Loucy (cell line): Measurements from ENCODE around the gene AQP5.

Source experiments
- H2AFZ ChIP-seq: fragments of 200-600 bp; sonication (generic); 2 replicates; pipeline ENCODE4 v1.6.0; 2016; ENCODE audit warnings: antibody characterized with exemption, mild to moderate bottlenecking, low read length, moderate library complexity
- H3F3A ChIP-seq: fragments of 200-600 bp; 2 replicates; pipeline ENCODE4 v1.6.0; 2016; ENCODE audit warnings: antibody characterized with exemption, low read depth, mild to moderate bottlenecking
- H3K27me3 ChIP-seq: fragments of 200-600 bp; sonication (generic); 2 replicates; pipeline ENCODE4 v1.6.1; 2014; ENCODE audit warnings: low read length, mild to moderate bottlenecking; ENCODE audit not compliant: insufficient read depth, poor library complexity, severe bottlenecking
- H3K36me3 ChIP-seq: fragments of 200-600 bp; sonication (generic); 2 replicates; pipeline ENCODE4 v1.6.1; 2016; ENCODE audit warnings: low read length; ENCODE audit not compliant: insufficient read depth
- H3K4me1 ChIP-seq: fragments of 200-600 bp; sonication (generic); 2 replicates; pipeline ENCODE4 v1.5.1; 2014; ENCODE audit warnings: low read length, mild to moderate bottlenecking; ENCODE audit not compliant: insufficient read depth, poor library complexity, severe bottlenecking
- H3K4me2 ChIP-seq: fragments of 200-600 bp; sonication (generic); 2 replicates; pipeline ENCODE4 v1.6.0; 2014; ENCODE audit warnings: antibody characterized with exemption, low read length, low read depth, mild to moderate bottlenecking; ENCODE audit not compliant: poor library complexity, severe bottlenecking
- H3K4me3 ChIP-seq: fragments of 200-600 bp; sonication (generic); 2 replicates; pipeline ENCODE4 v1.5.1; 2014; ENCODE audit warnings: low read length, mild to moderate bottlenecking, mixed read lengths; ENCODE audit not compliant: poor library complexity, severe bottlenecking
- H3K79me2 ChIP-seq: fragments of 200-600 bp; sonication (generic); 2 replicates; pipeline ENCODE4 v1.6.1; 2014; ENCODE audit warnings: low read length; ENCODE audit not compliant: insufficient read depth
- H3K9ac ChIP-seq: fragments of 200-600 bp; sonication (generic); 2 replicates; pipeline ENCODE4 v1.6.0; 2014; ENCODE audit warnings: mild to moderate bottlenecking, low read depth, low read length, moderate library complexity; ENCODE audit not compliant: poor library complexity, severe bottlenecking
- H3K9me2 ChIP-seq: fragments of 200-600 bp; sonication (generic); replicated peaks from 2 replicates; pipeline ENCODE4 v1.6.1; 2016; ENCODE audit warnings: low read depth, low read length, mixed read lengths
- H3K9me3 ChIP-seq: fragments of 200-600 bp; sonication (generic); 2 replicates; pipeline ENCODE4 v1.6.1; 2014; ENCODE audit warnings: mild to moderate bottlenecking, antibody characterized with exemption, low read length, low read depth; ENCODE audit not compliant: insufficient read depth
- H4K20me1 ChIP-seq: fragments of 200-600 bp; sonication (generic); 2 replicates; pipeline ENCODE4 v1.6.0; 2014; ENCODE audit warnings: antibody characterized with exemption, low read length, mild to moderate bottlenecking; ENCODE audit not compliant: insufficient read depth, poor library complexity, severe bottlenecking
- EZH2phosphoT487 ChIP-seq: fragments of 200-600 bp; IDR thresholded peaks from 2 replicates; pipeline ENCODE4 v1.6.1; 2018; ENCODE audit warnings: antibody characterized with exemption, mild to moderate bottlenecking, moderate library complexity, borderline replicate concordance
- TF ChIP-seq, protein P1 (sequence below): fragments of 200-600 bp; sonication (generic); conservative IDR thresholded peaks from 2 replicates; pipeline ENCODE4 v1.5.1; 2014; ENCODE audit warnings: mild to moderate bottlenecking, antibody characterized with exemption, low read length

AQP5 gene

DNA sequence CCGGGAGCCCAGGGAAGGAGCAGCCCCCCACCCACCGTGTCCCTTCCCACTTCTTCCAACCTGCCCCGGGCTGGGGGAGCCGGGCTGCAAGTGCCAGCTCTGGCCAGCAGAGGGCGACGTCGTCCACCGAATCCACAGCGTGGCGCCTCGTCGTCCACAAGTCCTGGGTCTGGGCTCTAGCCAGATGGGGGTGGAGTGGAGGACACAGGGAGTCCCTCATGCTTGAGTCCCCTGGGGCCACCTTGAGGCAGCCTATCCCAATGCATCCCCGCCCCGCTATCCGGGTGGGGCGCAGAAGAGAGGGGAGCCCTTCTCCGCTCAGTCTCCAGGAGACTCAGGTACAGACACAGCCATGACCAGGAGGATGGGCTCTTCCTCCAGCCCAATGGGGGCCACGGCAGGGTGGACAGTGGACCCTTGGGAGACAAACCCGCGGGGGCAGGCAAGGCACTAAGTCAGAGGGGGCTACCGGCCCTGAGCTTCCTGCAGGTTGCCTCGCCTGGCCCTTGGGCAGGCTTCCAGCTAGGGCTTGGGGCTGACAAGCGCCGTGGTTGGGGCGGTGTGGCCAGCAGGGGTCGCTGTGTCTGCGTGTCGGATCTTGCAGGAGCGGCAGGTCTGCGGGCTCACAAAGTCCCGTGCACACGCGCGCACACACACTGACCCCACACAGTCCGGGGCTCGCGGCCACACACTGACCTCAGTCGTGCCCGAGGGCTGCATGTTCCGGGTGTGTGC is 5.5 kb downstream of the AQP5 start:
- TF ChIP-seq, protein P1, sequence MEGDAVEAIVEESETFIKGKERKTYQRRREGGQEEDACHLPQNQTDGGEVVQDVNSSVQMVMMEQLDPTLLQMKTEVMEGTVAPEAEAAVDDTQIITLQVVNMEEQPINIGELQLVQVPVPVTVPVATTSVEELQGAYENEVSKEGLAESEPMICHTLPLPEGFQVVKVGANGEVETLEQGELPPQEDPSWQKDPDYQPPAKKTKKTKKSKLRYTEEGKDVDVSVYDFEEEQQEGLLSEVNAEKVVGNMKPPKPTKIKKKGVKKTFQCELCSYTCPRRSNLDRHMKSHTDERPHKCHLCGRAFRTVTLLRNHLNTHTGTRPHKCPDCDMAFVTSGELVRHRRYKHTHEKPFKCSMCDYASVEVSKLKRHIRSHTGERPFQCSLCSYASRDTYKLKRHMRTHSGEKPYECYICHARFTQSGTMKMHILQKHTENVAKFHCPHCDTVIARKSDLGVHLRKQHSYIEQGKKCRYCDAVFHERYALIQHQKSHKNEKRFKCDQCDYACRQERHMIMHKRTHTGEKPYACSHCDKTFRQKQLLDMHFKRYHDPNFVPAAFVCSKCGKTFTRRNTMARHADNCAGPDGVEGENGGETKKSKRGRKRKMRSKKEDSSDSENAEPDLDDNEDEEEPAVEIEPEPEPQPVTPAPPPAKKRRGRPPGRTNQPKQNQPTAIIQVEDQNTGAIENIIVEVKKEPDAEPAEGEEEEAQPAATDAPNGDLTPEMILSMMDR, result peak; percentile 76
- TF ChIP-seq EZH2phosphoT487, result no peak
- Histone ChIP-seq H2AFZ (peak overlapping the region; percentile 100), H4K20me1 (no peaks in the 10 kb centered on the region), H3K9ac (peak overlapping the region; percentile 72), H3K9me3 (no peaks in the 10 kb centered on the region), H3K79me2 (0 out of 2 replicates have a peak, but pooled peaks cover under 1% of the 10 kb centered on the region), H3K4me2 (peak overlapping the region; percentile 100), H3K9me2 (no peaks in the 10 kb centered on the region), H3K27me3 (no peaks in the 10 kb centered on the region), H3K36me3 (no peaks in the 10 kb centered on the region), H3K4me1 (peaks cover 53% of the 10 kb centered on the region), H3K4me3 (peak overlapping the region; percentile 77), H3F3A (no peaks in the 10 kb centered on the region)

DNA sequence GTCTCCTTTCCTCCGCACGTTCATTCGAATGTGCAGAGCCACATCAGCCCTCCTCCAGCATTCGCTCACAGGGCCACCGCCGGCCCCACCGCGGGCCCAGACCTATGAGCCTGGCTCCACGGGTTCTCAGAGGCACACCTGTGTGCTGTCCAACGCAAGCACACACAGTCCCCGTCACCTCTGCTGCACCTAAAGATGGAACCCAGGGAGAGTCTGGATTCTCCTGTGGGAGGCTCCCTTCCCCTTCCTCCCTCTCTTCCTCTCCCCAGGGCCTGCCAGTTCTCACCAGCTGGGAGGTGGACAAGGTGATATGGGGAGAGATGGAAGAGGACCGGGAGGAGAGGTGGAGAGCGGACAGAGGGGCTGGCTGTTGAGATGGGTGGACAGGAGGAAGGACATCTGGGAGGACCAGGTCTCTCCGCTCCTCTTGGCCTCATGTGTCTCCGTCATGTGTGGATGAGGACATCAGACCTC is 6.1 kb downstream of the AQP5 start:
- no peaks in the 10 kb centered on the region for H3K9me2 ChIP-seq
- peak overlapping the region; percentile 72 for H3K9ac ChIP-seq
- no peaks in the 10 kb centered on the region for H4K20me1 ChIP-seq
- H3K79me2 ChIP-seq, result no peaks in the 10 kb centered on the region
- no peaks in the 10 kb centered on the region for H3K36me3 ChIP-seq
- H3K9me3 ChIP-seq, result no peaks in the 10 kb centered on the region
- H3K27me3 ChIP-seq, result no peaks in the 10 kb centered on the region
- H2AFZ ChIP-seq, result peak overlapping the region; percentile 100
- H3F3A ChIP-seq, result no peaks in the 10 kb centered on the region
- TF ChIP-seq, protein P1, result no peak
- TF ChIP-seq EZH2phosphoT487, result no peak
- peak overlapping the region; percentile 100 for H3K4me2 ChIP-seq
- peaks cover 49% of the 10 kb centered on the region for H3K4me1 ChIP-seq
- peak overlapping the region; percentile 77 for H3K4me3 ChIP-seq

DNA sequence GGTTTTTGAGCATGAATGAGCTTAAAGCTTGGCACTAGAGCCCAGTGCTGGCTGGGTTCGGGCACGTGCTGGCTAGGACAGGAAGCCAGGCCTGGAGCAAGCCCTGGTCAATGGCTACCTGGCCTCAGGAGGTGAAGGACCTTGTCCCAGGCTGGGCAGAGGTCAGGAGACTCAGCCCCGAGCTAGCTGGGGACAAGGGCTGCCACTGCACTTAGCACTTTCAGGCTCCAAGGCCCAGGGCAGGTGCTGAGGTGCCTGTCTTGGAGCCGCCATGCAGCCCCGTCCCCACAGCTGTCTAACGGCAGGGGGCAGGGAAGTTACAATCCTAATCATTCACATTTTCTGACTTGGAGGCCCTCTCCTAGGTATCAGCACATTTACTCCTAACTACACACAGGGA is 6.8 kb downstream of the AQP5 start:
- H3K27me3 ChIP-seq, result no peaks in the 10 kb centered on the region
- H3K9me2 ChIP-seq, result no peaks in the 10 kb centered on the region
- H3K4me1 ChIP-seq, result peaks cover 42% of the 10 kb centered on the region
- H3K36me3 ChIP-seq, result no peaks in the 10 kb centered on the region
- H2AFZ ChIP-seq, result no peak overlapping the region
- no peak overlapping the region for H3K9ac ChIP-seq
- H3K9me3 ChIP-seq, result no peaks in the 10 kb centered on the region
- peak overlapping the region; percentile 100 for H3K4me2 ChIP-seq
- no peaks in the 10 kb centered on the region for H3K79me2 ChIP-seq
- H3F3A ChIP-seq, result no peaks in the 10 kb centered on the region
- H3K4me3 ChIP-seq, result no peak overlapping the region
- TF ChIP-seq, protein P1, result no peak
- TF ChIP-seq EZH2phosphoT487, result no peak
- no peaks in the 10 kb centered on the region for H4K20me1 ChIP-seq
